Measurements from ENCODE around the gene GRM7. TPM values are rescaled to one million over a fixed set of nuclear protein-coding genes. Genes with fewer than 3 reads are reported as not detected.

Gene GRM7
- total RNA-seq, 2 experiments from 2014 or later, result not detected

DNA sequence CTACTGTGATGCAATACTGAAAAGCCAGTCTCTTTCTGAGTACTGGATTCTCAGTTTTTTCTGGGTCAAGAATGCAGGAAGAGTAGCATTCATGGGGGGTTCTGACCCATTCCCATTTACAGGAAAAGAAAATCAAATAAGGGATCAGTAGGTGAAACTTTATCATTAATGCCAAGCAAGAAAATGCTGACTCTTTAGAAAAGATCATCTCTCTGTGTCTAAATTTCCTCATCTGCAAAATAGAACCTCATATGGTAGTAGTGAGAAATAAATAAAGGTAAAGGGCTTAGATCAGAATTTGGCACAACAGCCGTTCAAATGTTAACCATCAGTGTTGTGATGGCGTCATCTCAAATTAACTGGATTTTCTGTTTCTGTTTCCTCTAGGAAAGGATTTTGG is 833.1 kb downstream of the GRM7 start:
- intact Hi-C loops (cut with DNase I, micrococcal nuclease), result no loop called here
- Mint-ChIP-seq H3K27ac (no peak overlapping the region), H3K4me1 (no peaks in the 10 kb centered on the region), H3K4me3 (no peak overlapping the region), H3K27me3 (no peaks in the 10 kb centered on the region), H3K9me3 (ENCODE audit: low read depth) (no peaks in the 10 kb centered on the region), H3K36me3 (ENCODE audit: low read depth) (no peaks in the 10 kb centered on the region)
- ChIA-PET CTCF (no interaction called here), POLR2A (no interaction called here)
- ATAC-seq (no peak), DNase-seq (no peak)

GRCh38 chr3:7695049-7695448 is 834.1 kb downstream of the GRM7 start:
- ChIA-PET CTCF (interaction anchor here (1.7 kb wide), 1 partner anchor 11 kb away, joined by 4 read pairs; no protein-coding TSS in a partner anchor), POLR2A (no interaction called here)
- intact Hi-C loops (cut with DNase I, micrococcal nuclease), result no loop called here
- no peaks in the 10 kb centered on the region for H3K36me3 Mint-ChIP-seq (ENCODE audit: low read depth)
- no peak overlapping the region for H3K4me3 Mint-ChIP-seq
- H3K27ac Mint-ChIP-seq, result no peak overlapping the region
- ATAC-seq, result no peak
- no peaks in the 10 kb centered on the region for H3K9me3 Mint-ChIP-seq (ENCODE audit: low read depth)
- DNase-seq, result no peak
- H3K4me1 Mint-ChIP-seq, result no peaks in the 10 kb centered on the region
- H3K27me3 Mint-ChIP-seq, result no peaks in the 10 kb centered on the region

GRCh38 chr3:7696320-7696719 is 835.4 kb downstream of the GRM7 start:
- CTCF ChIA-PET, result no interaction called here
- Mint-ChIP-seq H3K27ac (no peak overlapping the region), H3K4me1 (no peaks in the 10 kb centered on the region), H3K36me3 (ENCODE audit: low read depth) (no peaks in the 10 kb centered on the region), H3K27me3 (no peaks in the 10 kb centered on the region), H3K9me3 (ENCODE audit: low read depth) (no peaks in the 10 kb centered on the region), H3K4me3 (no peak overlapping the region)
- intact Hi-C loops (cut with DNase I, micrococcal nuclease), result no loop called here
- ATAC-seq (no peak), DNase-seq (no peak)
- POLR2A ChIA-PET, result interaction anchor here (0.6 kb wide), 1 partner anchor 1310 kb away, joined by 3 read pairs; no protein-coding TSS in a partner anchor

DNA sequence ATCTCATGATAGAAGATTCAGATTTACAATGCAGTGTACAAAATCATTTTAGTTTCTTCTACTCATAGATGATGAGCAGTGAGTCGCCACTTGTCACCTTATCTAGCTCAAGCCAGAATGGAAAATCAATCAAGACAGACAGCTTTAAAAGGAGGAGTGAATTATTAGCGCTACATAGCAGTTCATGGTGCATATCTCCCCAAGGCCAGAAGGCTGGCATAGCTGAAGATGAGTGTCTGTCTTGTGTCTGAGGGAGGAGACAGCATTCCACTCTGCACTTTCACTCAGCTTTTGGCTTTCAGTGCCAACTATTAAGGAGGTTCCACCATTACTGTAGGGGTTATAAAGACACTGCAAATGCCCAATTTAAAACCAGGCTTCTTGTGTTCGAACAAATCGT is 836.6 kb downstream of the GRM7 start:
- DNase-seq (no peak), ATAC-seq (no peak)
- ChIA-PET CTCF (interaction anchor here (1.1 kb wide), 1 partner anchor 17 kb away, joined by 4 read pairs; no protein-coding TSS in a partner anchor), POLR2A (no interaction called here)
- intact Hi-C loops (cut with DNase I, micrococcal nuclease), result no loop called here
- Mint-ChIP-seq H3K4me1 (no peaks in the 10 kb centered on the region), H3K36me3 (ENCODE audit: low read depth) (no peaks in the 10 kb centered on the region), H3K27ac (no peak overlapping the region), H3K4me3 (no peak overlapping the region), H3K27me3 (no peaks in the 10 kb centered on the region), H3K9me3 (ENCODE audit: low read depth) (no peaks in the 10 kb centered on the region)

DNA sequence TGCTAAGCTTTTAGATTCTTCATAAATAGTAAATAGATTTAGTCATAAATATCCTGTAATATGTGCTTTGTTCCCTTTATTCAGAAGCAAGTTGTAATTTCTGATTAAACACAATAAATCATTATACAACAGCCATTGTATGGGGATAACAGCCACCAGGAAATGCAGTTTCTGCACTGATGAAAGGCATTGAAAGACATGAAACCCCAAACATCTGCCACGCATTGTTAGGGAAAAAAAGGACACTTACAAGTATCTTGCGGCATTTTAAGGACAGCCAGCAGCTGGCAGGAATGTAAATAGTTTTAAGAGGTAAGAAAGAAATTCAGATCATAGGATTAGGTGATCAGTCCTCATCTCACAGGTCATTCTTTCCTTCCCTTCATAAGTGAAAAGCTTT is 839.6 kb downstream of the GRM7 start:
- DNase-seq, result no peak
- H3K4me3 Mint-ChIP-seq, result no peak overlapping the region
- no peaks in the 10 kb centered on the region for H3K36me3 Mint-ChIP-seq (ENCODE audit: low read depth)
- ChIA-PET POLR2A (no interaction called here), CTCF (no interaction called here)
- intact Hi-C loops (cut with DNase I, micrococcal nuclease), result no loop called here
- no peaks in the 10 kb centered on the region for H3K27me3 Mint-ChIP-seq
- ATAC-seq, result no peak
- no peak overlapping the region for H3K27ac Mint-ChIP-seq
- no peaks in the 10 kb centered on the region for H3K9me3 Mint-ChIP-seq (ENCODE audit: low read depth)
- no peaks in the 10 kb centered on the region for H3K4me1 Mint-ChIP-seq

DNA sequence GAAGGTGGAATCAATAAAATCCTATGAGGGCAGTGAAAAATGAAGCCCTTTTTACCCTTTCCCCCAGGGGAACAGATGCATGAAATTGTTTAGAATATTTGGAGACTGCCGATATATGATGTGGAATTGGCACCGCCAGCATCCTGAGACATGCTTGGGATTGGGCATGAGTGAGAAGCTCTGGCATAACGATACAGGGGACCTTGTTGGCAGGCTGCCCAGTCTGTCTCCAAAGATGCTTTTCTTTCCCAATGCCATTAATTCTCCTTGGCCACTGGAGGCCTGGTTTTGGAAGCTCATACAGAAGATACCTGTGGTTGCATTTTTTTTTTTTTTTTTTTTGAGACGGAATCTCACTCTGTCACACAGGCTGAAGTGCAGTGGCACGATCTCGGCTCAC is 840.1 kb downstream of the GRM7 start:
- intact Hi-C loops (cut with DNase I, micrococcal nuclease), result no loop called here
- POLR2A ChIA-PET, result no interaction called here

GRCh38 chr3:7707187-7707586 is 846.3 kb downstream of the GRM7 start:
- DNase-seq, result no peak
- H3K4me1 Mint-ChIP-seq, result peaks cover 8% of the 10 kb centered on the region
- H3K27me3 Mint-ChIP-seq, result no peaks in the 10 kb centered on the region
- CTCF ChIA-PET, result no interaction called here
- peaks cover 3% of the 10 kb centered on the region for H3K9me3 Mint-ChIP-seq (ENCODE audit: low read depth)
- POLR2A ChIA-PET, result interaction anchor here (0.7 kb wide), 1 partner anchor 14 kb away, joined by 4 read pairs; no protein-coding TSS in a partner anchor
- H3K27ac Mint-ChIP-seq, result no peak overlapping the region
- H3K4me3 Mint-ChIP-seq, result no peak overlapping the region
- ATAC-seq, result peak; percentile 36
- no peaks in the 10 kb centered on the region for H3K36me3 Mint-ChIP-seq (ENCODE audit: low read depth)
- intact Hi-C loops (cut with DNase I, micrococcal nuclease), result no loop called here

More for the DNA sequence above, 840.1 kb downstream of the GRM7 start:
- Mint-ChIP-seq H3K4me1 (no peaks in the 10 kb centered on the region), H3K27ac (no peak overlapping the region), H3K27me3 (no peaks in the 10 kb centered on the region), H3K36me3 (ENCODE audit: low read depth) (no peaks in the 10 kb centered on the region), H3K4me3 (no peak overlapping the region), H3K9me3 (ENCODE audit: low read depth) (no peaks in the 10 kb centered on the region)
- ATAC-seq, result no peak
- DNase-seq, result no peak
- CTCF ChIA-PET, result no interaction called here

GRCh38 chr3:7709376-7710082 is 848.6 kb downstream of the GRM7 start:
- Mint-ChIP-seq H3K4me3 (no peak overlapping the region), H3K4me1 (peaks cover 8% of the 10 kb centered on the region), H3K9me3 (ENCODE audit: low read depth) (peaks cover 3% of the 10 kb centered on the region), H3K27ac (no peak overlapping the region), H3K27me3 (no peaks in the 10 kb centered on the region), H3K36me3 (ENCODE audit: low read depth) (no peaks in the 10 kb centered on the region)
- POLR2A ChIA-PET, result interaction anchor here (0.6 kb wide), 1 partner anchor 726 kb away, joined by 3 read pairs; no protein-coding TSS in a partner anchor
- no peak for ATAC-seq
- intact Hi-C loops (cut with DNase I, micrococcal nuclease), result no loop called here
- CTCF ChIA-PET, result no interaction called here
- no peak for DNase-seq

DNA sequence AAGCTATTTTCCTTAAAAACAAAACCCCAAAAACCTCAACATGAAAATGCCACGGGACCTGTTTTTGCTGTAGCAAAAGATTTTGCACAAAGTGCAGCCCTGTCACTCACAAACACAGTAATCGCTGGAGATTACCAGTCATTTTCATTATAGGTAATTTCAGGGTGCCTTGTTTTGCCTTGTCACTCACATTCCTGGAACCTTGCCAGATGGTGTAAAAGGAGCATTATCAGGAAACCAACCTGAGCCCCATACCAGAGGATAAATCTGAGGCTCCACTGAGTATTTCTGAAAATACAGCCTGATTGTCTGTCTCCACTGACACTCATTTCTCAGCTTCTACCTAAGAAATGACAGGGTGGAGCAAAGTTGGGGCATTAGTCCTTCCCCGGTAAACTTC is 849.4 kb downstream of the GRM7 start:
- Mint-ChIP-seq H3K4me1 (peaks cover 8% of the 10 kb centered on the region), H3K27ac (no peak overlapping the region), H3K4me3 (no peak overlapping the region), H3K27me3 (no peaks in the 10 kb centered on the region), H3K36me3 (ENCODE audit: low read depth) (no peaks in the 10 kb centered on the region), H3K9me3 (ENCODE audit: low read depth) (peaks cover 3% of the 10 kb centered on the region)
- CTCF ChIA-PET, result no interaction called here
- POLR2A ChIA-PET, result interaction anchor here (0.6 kb wide), 1 partner anchor 725 kb away, joined by 3 read pairs; no protein-coding TSS in a partner anchor
- DNase-seq (peak; percentile 6), ATAC-seq (no peak)
- intact Hi-C loops (cut with DNase I, micrococcal nuclease), result no loop called here

- peaks cover 5% of the 10 kb centered on the region for H3K4me1 Mint-ChIP-seq
- ChIA-PET CTCF (no interaction called here), POLR2A (no interaction called here)
- H3K27me3 Mint-ChIP-seq, result peaks cover 2% of the 10 kb centered on the region
- no peak for ATAC-seq
- no peak overlapping the region for H3K4me3 Mint-ChIP-seq
- H3K9me3 Mint-ChIP-seq (ENCODE audit: low read depth), result no peaks in the 10 kb centered on the region
- intact Hi-C loops (cut with DNase I, micrococcal nuclease), result no loop called here
- DNase-seq, result no peak
- H3K27ac Mint-ChIP-seq, result no peak overlapping the region
- no peaks in the 10 kb centered on the region for H3K36me3 Mint-ChIP-seq (ENCODE audit: low read depth)
These were observed 852.8 kb downstream of the GRM7 start for GRCh38 chr3:7713724-7714123.

DNA sequence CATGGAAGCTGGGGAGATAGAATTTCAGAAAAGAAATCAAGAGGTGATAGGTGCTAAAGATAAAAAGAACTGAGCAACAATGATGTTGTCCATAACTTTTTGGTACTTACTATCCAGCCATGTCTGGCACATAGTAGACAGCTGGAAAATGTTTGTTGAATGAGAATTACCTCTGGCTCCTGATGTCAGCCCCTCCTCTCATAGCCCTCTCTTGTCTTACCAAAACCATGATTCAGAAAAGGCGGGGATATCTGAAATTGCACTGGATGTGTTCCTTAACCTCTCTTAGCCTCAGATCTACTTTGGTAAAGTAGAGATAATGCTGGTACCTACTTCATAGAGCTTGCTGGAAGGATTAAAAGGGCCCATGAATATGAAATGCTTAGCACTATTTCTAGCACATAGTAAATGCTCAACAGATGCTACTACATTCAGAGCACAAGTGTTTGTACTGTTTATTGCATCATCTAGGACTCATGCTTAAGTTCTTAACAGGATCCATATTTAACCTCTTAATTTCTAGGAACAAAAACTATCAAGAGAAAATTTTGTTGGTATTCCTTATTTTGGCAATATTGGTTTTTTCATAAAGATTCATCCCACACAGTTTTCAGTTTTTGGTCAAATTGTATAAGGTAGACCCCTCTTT is 859.9 kb downstream of the GRM7 start:
- CTCF ChIA-PET, result no interaction called here
- H3K4me3 Mint-ChIP-seq, result no peak overlapping the region
- POLR2A ChIA-PET, result interaction anchor here (0.5 kb wide), 1 partner anchor 13 kb away, joined by 4 read pairs; no protein-coding TSS in a partner anchor
- ATAC-seq (no peak), DNase-seq (no peak)
- intact Hi-C loops (cut with DNase I, micrococcal nuclease), result no loop called here
- no peaks in the 10 kb centered on the region for H3K36me3 Mint-ChIP-seq (ENCODE audit: low read depth)
- H3K4me1 Mint-ChIP-seq, result no peaks in the 10 kb centered on the region
- peaks cover 2% of the 10 kb centered on the region for H3K27me3 Mint-ChIP-seq
- no peak overlapping the region for H3K27ac Mint-ChIP-seq
- H3K9me3 Mint-ChIP-seq (ENCODE audit: low read depth), result no peaks in the 10 kb centered on the region

DNA sequence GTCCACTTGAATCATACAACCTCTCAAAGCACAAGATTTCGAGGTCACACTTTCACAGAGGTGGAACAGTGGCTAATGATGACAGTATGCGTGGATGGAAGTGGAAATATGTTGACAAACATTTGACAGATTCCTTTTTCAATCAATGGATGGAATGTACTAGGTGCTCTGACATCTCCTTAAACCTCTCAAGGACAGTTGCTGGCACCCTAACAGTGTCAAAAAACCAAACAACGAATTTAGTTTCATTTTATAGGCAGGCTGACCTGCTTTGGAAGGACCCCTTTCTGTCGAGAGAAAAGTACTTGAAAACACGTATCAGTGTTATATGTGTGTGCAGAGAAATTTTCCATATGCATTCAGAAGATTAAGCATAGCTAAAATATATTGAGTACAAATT is 861.0 kb downstream of the GRM7 start:
- ChIA-PET POLR2A (no interaction called here), CTCF (no interaction called here)
- ATAC-seq, result no peak
- no peaks in the 10 kb centered on the region for H3K27me3 Mint-ChIP-seq
- DNase-seq, result no peak
- H3K27ac Mint-ChIP-seq, result no peak overlapping the region
- H3K4me1 Mint-ChIP-seq, result no peaks in the 10 kb centered on the region
- no peaks in the 10 kb centered on the region for H3K9me3 Mint-ChIP-seq (ENCODE audit: low read depth)
- intact Hi-C loops (cut with DNase I, micrococcal nuclease), result no loop called here
- no peaks in the 10 kb centered on the region for H3K36me3 Mint-ChIP-seq (ENCODE audit: low read depth)
- H3K4me3 Mint-ChIP-seq, result no peak overlapping the region
